HG03066 (cell line): ENCODE data around the gene PLXNB3.

ENCODE experiments used
- ATAC-seq: cut with Tn5 transposase; IDR thresholded peaks from one replicate; pipeline ENCODE4 v1.9.1; 2021; ENCODE audit warnings: low read depth; ENCODE audit not compliant: unreplicated experiment

The PLXNB3 gene

GRCh38 chrX:153784325-153784967 lies 20.4 kb downstream of the PLXNB3 start:
- ATAC-seq: no peak

GRCh38 chrX:153786669-153787068 lies 22.6 kb downstream of the PLXNB3 start:
- ATAC-seq: no peak

GRCh38 chrX:153789654-153790053 lies 25.6 kb downstream of the PLXNB3 start:
- no peak for ATAC-seq

GRCh38 chrX:153791104-153791852 lies 27.2 kb downstream of the PLXNB3 start:
- ATAC-seq: no peak

- no peak for ATAC-seq
Observed at GRCh38 chrX:153792368-153792767, 28.3 kb downstream of the PLXNB3 start.

- no peak for ATAC-seq
Observed at GRCh38 chrX:153793291-153793690, 29.2 kb downstream of the PLXNB3 start.

- peak; percentile 89 for ATAC-seq
Observed at GRCh38 chrX:153794018-153794896, 30.2 kb downstream of the PLXNB3 start, which contains the start of the genes IDH3G and SSR4. Gene IDH3G (minus strand): TSS chrX:153794375. CDS start chrX:153794326, 49 bp downstream. Gene SSR4 (plus strand): TSS chrX:153794668. CDS start chrX:153794688, 20 bp downstream.

- ATAC-seq: no peak
Observed at GRCh38 chrX:153794897-153795816, 31.1 kb downstream of the PLXNB3 start.

- no peak for ATAC-seq
Observed at GRCh38 chrX:153797415-153798015, 33.5 kb downstream of the PLXNB3 start.

GRCh38 chrX:153799326-153799725 lies 35.3 kb downstream of the PLXNB3 start:
- ATAC-seq: no peak

GRCh38 chrX:153800177-153800722 lies 36.2 kb downstream of the PLXNB3 start:
- ATAC-seq: no peak

GRCh38 chrX:153800746-153801145 lies 36.7 kb downstream of the PLXNB3 start:
- ATAC-seq: no peak

- ATAC-seq: no peak
Observed at GRCh38 chrX:153801669-153802068, 37.6 kb downstream of the PLXNB3 start.

- ATAC-seq: no peak
Observed at GRCh38 chrX:153802513-153803045, 38.5 kb downstream of the PLXNB3 start.

- no peak for ATAC-seq
Observed at GRCh38 chrX:153803211-153804099, 39.4 kb downstream of the PLXNB3 start.

- no peak for ATAC-seq
Observed at GRCh38 chrX:153804100-153804595, 40.1 kb downstream of the PLXNB3 start.

- ATAC-seq: no peak
Observed at GRCh38 chrX:153804621-153805020, 40.6 kb downstream of the PLXNB3 start.

- no peak for ATAC-seq
Observed at GRCh38 chrX:153805436-153805835, 41.4 kb downstream of the PLXNB3 start.
